ENCODE results near the gene TFF2.

GRCh38 chr21:42300956-42301355, 49.8 kb downstream of the TFF2 start:
- TF ChIP-seq EZH2 (IDR thresholded peaks at IDR 0.05; ENCODE audit: insufficient read depth, poor library complexity, severe bottlenecking), result no peak
- TF ChIP-seq EZH2phosphoT487 (IDR thresholded peaks at IDR 0.05; ENCODE audit: insufficient read depth, low read depth), result no peak

All from GM23248 (cell line).